ENCODE data around the gene RAPGEF6. TPM values are rescaled to one million over a fixed set of nuclear protein-coding genes. Genes with fewer than 3 reads are reported as not detected.

RAPGEF6 gene
- total and polyA plus RNA-seq, 2 of the 4 experiments (the other 2 are of a cell fraction): 5.8 to 18.8 TPM

GRCh38 chr5:131436081-131436480 lies 198.9 kb downstream of the RAPGEF6 start:
- H3K9ac ChIP-seq (ENCODE audit: low read depth, low read length): no peak overlapping the region
- dilution Hi-C loops (cut with HindIII; ENCODE audit: low sequenced_read_pairs, unreplicated experiment) (no loop called here), intact Hi-C loops (cut with micrococcal nuclease) (loop anchor here (10.0 kb wide), 2 partner anchors 209 to 359 kb away; partner anchors contain the start of gene FNIP1), in situ Hi-C loops (cut with MboI; ENCODE audit: low sequenced_read_pairs) (no loop called here)
- H3K79me1 ChIP-seq (ENCODE audit: low read depth in 1 of 2, low read length in 2 of 2): no peaks in the 10 kb centered on the region; a peak in 1 of 4 replicates
- no peak overlapping the region for H4K8ac ChIP-seq (ENCODE audit: low read depth in 2 of 2, low read length in 2 of 2)
- no peaks in the 10 kb centered on the region for H3K9me1 ChIP-seq (ENCODE audit: insufficient read depth, low read length)
- no peak overlapping the region for H2BK120ac ChIP-seq (ENCODE audit: low read depth, low read length)
- ATAC-seq (ENCODE audit: low read depth): no peak
- H3K36me3 ChIP-seq (ENCODE audit: control insufficient read depth, insufficient read depth, low read length): peaks cover 16% of the 10 kb centered on the region
- no peak overlapping the region for H3K4me3 ChIP-seq (ENCODE audit: insufficient read depth, low read depth, low read length)
- no CpG with 5 or more reads among the region's 2 CpGs for WGBS, 2 experiments (ENCODE audit: extremely low coverage in 2 of 2, insufficient read length in 1 of 2)
- H2AK9ac ChIP-seq (replicated peaks; ENCODE audit: low read depth, low read length, poor library complexity): no peak overlapping the region
- no peak overlapping the region for H2BK20ac ChIP-seq (ENCODE audit: low read depth, low read length)
- no TSS peak for BruUV-seq (replicated peaks)
- 0 out of 2 replicates have a peak overlapping the region, but pooled peaks have one; percentile 24 for H3K23ac ChIP-seq (ENCODE audit: low read depth, low read length)
- TF ChIP-seq MXI1 (IDR thresholded peaks at IDR 0.05; ENCODE audit: borderline replicate concordance, low read depth, low read length) (no peak), RCOR1 (IDR thresholded peaks at IDR 0.05; ENCODE audit: insufficient replicate concordance, low read length) (no peak), USF2 (IDR thresholded peaks at IDR 0.05; ENCODE audit: low read depth, low read length) (no peak), CHD1 (IDR thresholded peaks at IDR 0.05; ENCODE audit: low read depth, low read length) (no peak), POLR2A (IDR thresholded peaks at IDR 0.05; ENCODE audit: low read depth, low read length) (no peak), RAD21 (IDR thresholded peaks at IDR 0.05; ENCODE audit: low read length) (no peak), NFE2L2 (IDR thresholded peaks at IDR 0.05; ENCODE audit: low read depth, low read length) (no peak), MAZ (IDR thresholded peaks at IDR 0.05; ENCODE audit: borderline replicate concordance, low read depth, low read length) (no peak), CTCF (conservative IDR thresholded peaks at IDR 0.05; ENCODE audit: low read depth, low read length) (no peak), FOS (IDR thresholded peaks at IDR 0.05; ENCODE audit: low read depth, low read length) (no peak), RFX5 (IDR thresholded peaks at IDR 0.05; ENCODE audit: low read depth, low read length) (no peak), ELK1 (IDR thresholded peaks at IDR 0.05; ENCODE audit: borderline replicate concordance, low read depth, low read length) (no peak), BHLHE40 (IDR thresholded peaks at IDR 0.05; ENCODE audit: low read depth, low read length) (no peak), CEBPB (IDR thresholded peaks at IDR 0.05; ENCODE audit: low read depth, low read length) (no peak), MAFK (IDR thresholded peaks at IDR 0.05; ENCODE audit: low read depth, low read length) (no peak), SMC3 (IDR thresholded peaks at IDR 0.05; ENCODE audit: low read depth, low read length) (no peak)
- H3K18ac ChIP-seq (ENCODE audit: low read depth, low read length): no peak overlapping the region
- no peak overlapping the region for H2BK5ac ChIP-seq (ENCODE audit: low read depth, low read length, poor library complexity, severe bottlenecking)
- no peak overlapping the region for H3K14ac ChIP-seq (replicated peaks; ENCODE audit: low read depth, low read length)
- no peak for DNase-seq
- H2BK15ac ChIP-seq (ENCODE audit: low read depth, low read length): no peak overlapping the region
- no peak overlapping the region for H2AK5ac ChIP-seq (ENCODE audit: low read depth, low read length)
- ChIA-PET CTCF (interaction anchor here (0.6 to 0.8 kb wide), 2 partner anchors 9 to 154 kb away, joined by 3 to 5 read pairs; no protein-coding TSS in a partner anchor), POLR2A (ENCODE audit: unreplicated experiment) (no interaction called here)
- H3K4ac ChIP-seq (ENCODE audit: low read depth, low read length): no peak overlapping the region
- 0 out of 2 replicates have a peak, but pooled peaks cover 4% of the 10 kb centered on the region for H3K4me1 ChIP-seq (ENCODE audit: control insufficient read depth, insufficient read depth, low read length)
- H2AFZ ChIP-seq (replicated peaks; ENCODE audit: low read length, poor library complexity): no peak overlapping the region
- H4K5ac ChIP-seq (ENCODE audit: low read depth, low read length): no peak overlapping the region
- no peaks in the 10 kb centered on the region for H3K9me3 ChIP-seq (ENCODE audit: control insufficient read depth, insufficient read depth, low read length)
- H3K56ac ChIP-seq (ENCODE audit: extremely low read depth, insufficient read depth, low read length): no peak overlapping the region
- H4K20me1 ChIP-seq (ENCODE audit: insufficient read depth, low read length): no peaks in the 10 kb centered on the region
- no peaks in the 10 kb centered on the region for H3K27me3 ChIP-seq (ENCODE audit: control insufficient read depth, insufficient read depth, low read length)
- H3K27ac ChIP-seq (ENCODE audit: insufficient read depth, low read length): no peak overlapping the region
- no peak overlapping the region for H4K91ac ChIP-seq (ENCODE audit: insufficient read depth, low read depth, low read length)
- H3K4me2 ChIP-seq (ENCODE audit: low read depth, low read length): no peak overlapping the region

Measured in IMR-90 (cell line).